Measurements from ENCODE around the gene MRPL36. TPM values are rescaled to one million over a fixed set of nuclear protein-coding genes. Genes with fewer than 3 reads are reported as not detected.

Gene MRPL36
- total RNA-seq, 2 donors from 2014 or later: 47.9 to 66.3 TPM

DNA sequence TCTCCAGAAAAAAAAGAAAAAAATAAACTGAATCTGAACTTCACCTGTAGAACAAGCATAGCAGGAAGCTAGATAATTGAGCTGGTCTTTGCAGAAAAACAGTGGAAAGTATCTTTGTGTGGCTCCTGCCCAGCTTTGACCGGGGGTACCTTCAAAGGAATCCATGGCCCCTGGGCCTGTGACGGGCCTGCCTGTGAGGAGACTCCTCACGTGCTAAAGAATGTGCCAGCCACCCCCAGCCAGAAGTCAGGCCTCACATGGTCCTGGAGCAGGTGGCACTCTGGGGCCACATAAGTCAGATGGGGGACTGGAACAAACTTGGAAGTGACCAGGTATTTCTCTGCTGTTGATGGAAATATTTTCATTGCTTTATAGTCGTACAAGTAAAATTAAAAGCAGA, 5.7 kb upstream of the MRPL36 start:
- WGBS: 85% methylated on average over 4 of the region's 4 CpGs
- intact Hi-C loops (cut with DNase I): no loop called here
- Histone ChIP-seq H3K4me3 (no peak overlapping the region), H3K9me3 (no peaks in the 10 kb centered on the region), H3K4me1 (replicated peaks) (no peaks in the 10 kb centered on the region), H3K27me3 (replicated peaks; ENCODE audit: insufficient read depth) (no peaks in the 10 kb centered on the region), H3K27ac (no peak overlapping the region), H3K36me3 (peaks cover 7 to 9% of the 10 kb centered on the region in 2 donors)
- no peak for TF ChIP-seq POLR2A (IDR thresholded peaks at IDR 0.05)
- TF ChIP-seq POLR2AphosphoS5 (IDR thresholded peaks at IDR 0.05): no peak
- TF ChIP-seq, protein P1, sequence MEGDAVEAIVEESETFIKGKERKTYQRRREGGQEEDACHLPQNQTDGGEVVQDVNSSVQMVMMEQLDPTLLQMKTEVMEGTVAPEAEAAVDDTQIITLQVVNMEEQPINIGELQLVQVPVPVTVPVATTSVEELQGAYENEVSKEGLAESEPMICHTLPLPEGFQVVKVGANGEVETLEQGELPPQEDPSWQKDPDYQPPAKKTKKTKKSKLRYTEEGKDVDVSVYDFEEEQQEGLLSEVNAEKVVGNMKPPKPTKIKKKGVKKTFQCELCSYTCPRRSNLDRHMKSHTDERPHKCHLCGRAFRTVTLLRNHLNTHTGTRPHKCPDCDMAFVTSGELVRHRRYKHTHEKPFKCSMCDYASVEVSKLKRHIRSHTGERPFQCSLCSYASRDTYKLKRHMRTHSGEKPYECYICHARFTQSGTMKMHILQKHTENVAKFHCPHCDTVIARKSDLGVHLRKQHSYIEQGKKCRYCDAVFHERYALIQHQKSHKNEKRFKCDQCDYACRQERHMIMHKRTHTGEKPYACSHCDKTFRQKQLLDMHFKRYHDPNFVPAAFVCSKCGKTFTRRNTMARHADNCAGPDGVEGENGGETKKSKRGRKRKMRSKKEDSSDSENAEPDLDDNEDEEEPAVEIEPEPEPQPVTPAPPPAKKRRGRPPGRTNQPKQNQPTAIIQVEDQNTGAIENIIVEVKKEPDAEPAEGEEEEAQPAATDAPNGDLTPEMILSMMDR (IDR thresholded peaks at IDR 0.05): no peak
- no peak for DNase-seq (ENCODE audit: low spot score)

DNA sequence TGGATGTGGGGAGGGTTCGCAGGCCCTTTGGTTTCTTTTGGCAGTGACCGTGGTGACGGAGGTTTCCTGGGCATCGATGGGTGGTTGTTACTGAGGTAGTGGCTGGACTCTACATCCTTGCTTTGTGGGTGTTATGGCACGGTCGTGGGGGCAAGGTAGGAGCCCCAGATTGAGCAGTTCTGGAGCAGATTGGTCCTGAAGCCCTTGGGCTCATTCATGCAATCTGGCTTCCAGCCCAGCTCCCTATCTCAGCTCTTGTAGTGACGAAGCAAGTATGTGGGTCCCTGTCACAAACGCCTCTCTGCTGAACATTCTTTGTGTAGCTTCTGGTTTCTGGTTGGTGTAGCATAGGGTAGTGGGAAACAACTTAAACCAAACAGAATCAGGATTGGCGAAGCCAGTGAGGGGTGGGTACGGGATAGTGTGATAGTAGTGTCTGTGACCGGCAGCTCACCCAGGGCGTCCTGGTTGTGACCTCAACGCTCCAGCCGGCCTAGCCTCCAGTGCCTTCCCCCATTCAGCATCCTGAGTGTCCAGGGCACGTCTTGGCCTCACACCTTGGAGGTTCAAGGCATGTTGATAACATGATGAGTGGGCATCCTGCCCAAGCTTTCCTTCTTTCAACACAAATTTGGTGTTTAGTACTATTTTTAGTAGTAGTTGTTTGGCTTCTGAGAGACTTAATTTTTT, 4.5 kb upstream of the MRPL36 start:
- Histone ChIP-seq H3K4me1 (replicated peaks) (no peaks in the 10 kb centered on the region), H3K27me3 (replicated peaks; ENCODE audit: insufficient read depth) (no peaks in the 10 kb centered on the region), H3K36me3 (peaks cover 7 to 9% of the 10 kb centered on the region in 2 donors), H3K9me3 (no peaks in the 10 kb centered on the region), H3K27ac (no peak overlapping the region), H3K4me3 (no peak overlapping the region)
- no peak for DNase-seq (ENCODE audit: low spot score)
- intact Hi-C loops (cut with DNase I): no loop called here
- TF ChIP-seq, protein P1 (IDR thresholded peaks at IDR 0.05): no peak
- TF ChIP-seq POLR2AphosphoS5 (IDR thresholded peaks at IDR 0.05): no peak
- TF ChIP-seq POLR2A (IDR thresholded peaks at IDR 0.05): no peak
- WGBS: 89% methylated on average over 15 of the region's 15 CpGs

DNA sequence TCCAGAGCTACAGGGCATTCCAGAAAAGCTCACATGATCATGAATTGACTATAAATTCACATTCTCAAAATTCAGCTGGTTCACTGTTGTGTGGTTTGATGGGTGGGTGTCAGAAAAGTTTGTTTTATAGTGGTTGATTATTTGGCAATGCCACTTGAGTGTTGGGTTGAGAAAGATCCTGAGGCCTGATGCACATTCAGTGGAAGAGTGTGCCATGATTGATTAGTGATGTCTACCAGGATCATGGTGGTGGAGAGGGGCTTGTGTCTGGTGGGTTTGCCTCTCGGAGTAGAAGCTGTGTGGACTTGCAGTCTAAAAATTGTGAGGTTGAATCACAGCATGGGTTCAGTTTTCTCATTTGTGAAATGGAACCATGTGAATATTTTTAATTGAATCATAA, 3.6 kb upstream of the MRPL36 start:
- Histone ChIP-seq H3K9me3 (no peaks in the 10 kb centered on the region), H3K27ac (no peak overlapping the region), H3K4me1 (replicated peaks) (no peaks in the 10 kb centered on the region), H3K36me3 (peaks cover 7 to 9% of the 10 kb centered on the region in 2 donors), H3K4me3 (no peak overlapping the region), H3K27me3 (replicated peaks; ENCODE audit: insufficient read depth) (no peaks in the 10 kb centered on the region)
- WGBS: 100% methylated on average over 1 of the region's 1 CpG
- intact Hi-C loops (cut with DNase I): no loop called here
- TF ChIP-seq, protein P1 (IDR thresholded peaks at IDR 0.05): no peak
- no peak for TF ChIP-seq POLR2A (IDR thresholded peaks at IDR 0.05)
- DNase-seq (ENCODE audit: low spot score): no peak

DNA sequence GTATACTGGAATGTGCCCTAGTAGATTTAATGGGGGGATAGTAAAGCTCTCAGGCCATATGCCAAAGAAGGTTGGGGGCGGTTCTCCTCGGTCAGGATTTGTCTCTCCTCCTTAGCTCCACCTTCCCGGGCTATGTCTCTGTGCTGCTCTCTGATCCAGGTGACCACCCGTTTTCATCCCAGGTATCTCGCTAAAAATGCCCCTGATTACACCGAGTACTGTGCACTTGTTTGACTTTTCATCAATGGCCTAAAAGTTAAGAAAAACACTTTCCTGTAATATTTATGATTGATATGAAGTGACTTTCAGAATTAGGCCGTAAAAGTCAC, 2.3 kb upstream of the MRPL36 start:
- Histone ChIP-seq H3K27ac (peak overlapping the region; percentile 65 to 74), H3K27me3 (replicated peaks; ENCODE audit: insufficient read depth) (no peaks in the 10 kb centered on the region), H3K36me3 (peaks cover 7 to 14% of the 10 kb centered on the region in 2 donors), H3K4me1 (replicated peaks) (no peaks in the 10 kb centered on the region), H3K9me3 (no peaks in the 10 kb centered on the region), H3K4me3 (peak overlapping the region; percentile 49 to 85)
- TF ChIP-seq POLR2AphosphoS5 (IDR thresholded peaks at IDR 0.05) (no peak), POLR2A (IDR thresholded peaks at IDR 0.05) (no peak)
- TF ChIP-seq, protein P1 (IDR thresholded peaks at IDR 0.05): no peak
- no peak for DNase-seq (ENCODE audit: low spot score)
- 11% methylated on average over 7 of the region's 7 CpGs for WGBS
- intact Hi-C loops (cut with DNase I): no loop called here
